OCI-LY1 (cell line): ENCODE measurements around the gene SLC9A6.

ENCODE experiments used
- H2AFZ ChIP-seq: fragments of 200-600 bp; sonication (generic), shearing (Covaris generic); 2 replicates; pipeline ENCODE4 v1.6.0; 2014; ENCODE audit warnings: antibody characterized with exemption, mild to moderate bottlenecking, low read length
- H3F3A ChIP-seq: fragments of 200-600 bp; sonication (generic), shearing (Covaris generic); 2 replicates; pipeline ENCODE4 v1.6.0; 2014; ENCODE audit warnings: mild to moderate bottlenecking, antibody characterized with exemption, low read length, moderate library complexity; ENCODE audit not compliant: insufficient read depth
- H3K27ac ChIP-seq: fragments of 200-600 bp; sonication (generic); 2 replicates; pipeline ENCODE4 v1.5.1; 2014; ENCODE audit warnings: low read length, mixed run types, mild to moderate bottlenecking, low read depth; ENCODE audit not compliant: poor library complexity, severe bottlenecking
- H3K27me3 ChIP-seq: fragments of 200-600 bp; sonication (generic); 2 replicates; pipeline ENCODE4 v1.6.0; 2014; ENCODE audit warnings: antibody characterized with exemption, mild to moderate bottlenecking, low read length, moderate library complexity; ENCODE audit not compliant: insufficient read depth
- H3K36me3 ChIP-seq: fragments of 200-600 bp; sonication (generic); 2 replicates; pipeline ENCODE4 v1.6.1; 2014; ENCODE audit warnings: mild to moderate bottlenecking, antibody characterized with exemption, low read length, moderate library complexity, mixed read lengths; ENCODE audit not compliant: insufficient read depth
- H3K4me1 ChIP-seq: fragments of 200-600 bp; sonication (generic); 2 replicates; pipeline ENCODE4 v1.5.1; 2014; ENCODE audit warnings: mild to moderate bottlenecking, low read length, moderate library complexity; ENCODE audit not compliant: insufficient read depth, severe bottlenecking
- H3K4me2 ChIP-seq: fragments of 200-600 bp; sonication (generic), shearing (Covaris generic); 2 replicates; pipeline ENCODE4 v1.6.1; 2014; ENCODE audit warnings: low read length
- H3K4me3 ChIP-seq: fragments of 200-600 bp; sonication (generic); 2 replicates; pipeline ENCODE4 v1.5.1; 2014; ENCODE audit warnings: low read length, low read depth, mild to moderate bottlenecking, mixed read lengths; ENCODE audit not compliant: poor library complexity, severe bottlenecking
- H3K79me2 ChIP-seq: fragments of 200-600 bp; shearing (Covaris generic); 2 replicates; pipeline ENCODE4 v1.6.1; 2016; ENCODE audit warnings: mixed run types, low read length, mixed read lengths; ENCODE audit not compliant: insufficient read depth
- H3K9ac ChIP-seq: fragments of 200-600 bp; sonication (generic), shearing (Covaris generic); 2 replicates; pipeline ENCODE4 v1.6.1; 2014; ENCODE audit warnings: mild to moderate bottlenecking, low read length, mixed read lengths
- H3K9me2 ChIP-seq: fragments of 200-600 bp; sonication (generic), shearing (Covaris generic); 2 replicates; pipeline ENCODE4 v1.6.1; 2014; ENCODE audit warnings: low read depth, mild to moderate bottlenecking, low read length, mixed read lengths
- H3K9me3 ChIP-seq: fragments of 200-600 bp; shearing (Covaris generic); 2 replicates; pipeline ENCODE4 v1.6.1; 2014; ENCODE audit warnings: low read length, mixed read lengths
- H4K20me1 ChIP-seq: fragments of 200-600 bp; sonication (generic), shearing (Covaris generic); 2 replicates; pipeline ENCODE4 v1.6.0; 2016; ENCODE audit warnings: mild to moderate bottlenecking, low read length; ENCODE audit not compliant: insufficient read depth
- EZH2 ChIP-seq: fragments of 200-600 bp; sonication (generic), shearing (Covaris generic); IDR thresholded peaks from 2 replicates; pipeline ENCODE4 v1.8.0; 2017; ENCODE audit warnings: borderline replicate concordance, mixed run types, mild to moderate bottlenecking, antibody characterized with exemption, low read length, moderate library complexity, mixed read lengths
- TF ChIP-seq, protein P1 (sequence below): fragments of 200-600 bp; sonication (generic), shearing (Covaris generic); IDR thresholded peaks from 2 replicates; pipeline ENCODE4 v1.5.1; 2017; ENCODE audit warnings: mild to moderate bottlenecking, antibody characterized with exemption, low read length, moderate library complexity, mixed read lengths

SLC9A6 gene

DNA sequence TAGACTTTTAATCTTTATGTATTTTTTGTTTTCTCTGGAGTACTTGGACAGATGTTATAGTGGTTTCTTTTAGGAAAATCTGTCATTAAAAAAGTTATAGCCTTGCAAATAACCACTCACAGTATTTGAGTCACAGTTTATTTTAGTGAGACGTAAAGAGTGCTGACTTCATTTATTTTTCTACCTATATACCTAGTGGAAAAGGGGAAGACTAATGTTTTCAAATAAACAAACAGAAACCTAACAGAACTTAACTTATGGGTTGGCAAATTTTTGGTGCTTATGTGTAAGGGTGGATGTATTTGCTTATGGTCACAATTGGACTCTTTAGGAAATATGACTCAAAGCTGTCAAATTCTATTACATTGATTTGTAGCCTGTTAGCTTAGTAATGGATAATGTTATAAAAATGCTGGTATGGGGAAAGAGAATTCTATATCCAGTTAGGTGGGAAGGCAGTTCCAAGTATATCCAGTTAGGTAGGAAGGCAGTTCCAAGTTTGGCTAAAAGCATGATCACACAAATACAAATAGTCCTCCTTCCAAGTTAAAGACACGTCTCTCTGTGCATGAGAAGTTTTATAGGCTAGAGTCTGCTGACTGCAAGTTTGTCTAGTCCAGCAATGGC, 61.9 kb downstream of the SLC9A6 start:
- Histone ChIP-seq H3K9me3 (no peaks in the 10 kb centered on the region), H3K36me3 (no peaks in the 10 kb centered on the region), H3K79me2 (no peaks in the 10 kb centered on the region), H3K27ac (no peak overlapping the region), H3K27me3 (no peaks in the 10 kb centered on the region), H2AFZ (no peak overlapping the region), H3K4me3 (no peak overlapping the region), H3K9ac (no peak overlapping the region), H4K20me1 (no peaks in the 10 kb centered on the region), H3K9me2 (no peaks in the 10 kb centered on the region), H3K4me1 (no peaks in the 10 kb centered on the region), H3K4me2 (no peak overlapping the region), H3F3A (no peaks in the 10 kb centered on the region)
- TF ChIP-seq EZH2 = no peak
- TF ChIP-seq, protein P1, sequence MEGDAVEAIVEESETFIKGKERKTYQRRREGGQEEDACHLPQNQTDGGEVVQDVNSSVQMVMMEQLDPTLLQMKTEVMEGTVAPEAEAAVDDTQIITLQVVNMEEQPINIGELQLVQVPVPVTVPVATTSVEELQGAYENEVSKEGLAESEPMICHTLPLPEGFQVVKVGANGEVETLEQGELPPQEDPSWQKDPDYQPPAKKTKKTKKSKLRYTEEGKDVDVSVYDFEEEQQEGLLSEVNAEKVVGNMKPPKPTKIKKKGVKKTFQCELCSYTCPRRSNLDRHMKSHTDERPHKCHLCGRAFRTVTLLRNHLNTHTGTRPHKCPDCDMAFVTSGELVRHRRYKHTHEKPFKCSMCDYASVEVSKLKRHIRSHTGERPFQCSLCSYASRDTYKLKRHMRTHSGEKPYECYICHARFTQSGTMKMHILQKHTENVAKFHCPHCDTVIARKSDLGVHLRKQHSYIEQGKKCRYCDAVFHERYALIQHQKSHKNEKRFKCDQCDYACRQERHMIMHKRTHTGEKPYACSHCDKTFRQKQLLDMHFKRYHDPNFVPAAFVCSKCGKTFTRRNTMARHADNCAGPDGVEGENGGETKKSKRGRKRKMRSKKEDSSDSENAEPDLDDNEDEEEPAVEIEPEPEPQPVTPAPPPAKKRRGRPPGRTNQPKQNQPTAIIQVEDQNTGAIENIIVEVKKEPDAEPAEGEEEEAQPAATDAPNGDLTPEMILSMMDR = no peak

DNA sequence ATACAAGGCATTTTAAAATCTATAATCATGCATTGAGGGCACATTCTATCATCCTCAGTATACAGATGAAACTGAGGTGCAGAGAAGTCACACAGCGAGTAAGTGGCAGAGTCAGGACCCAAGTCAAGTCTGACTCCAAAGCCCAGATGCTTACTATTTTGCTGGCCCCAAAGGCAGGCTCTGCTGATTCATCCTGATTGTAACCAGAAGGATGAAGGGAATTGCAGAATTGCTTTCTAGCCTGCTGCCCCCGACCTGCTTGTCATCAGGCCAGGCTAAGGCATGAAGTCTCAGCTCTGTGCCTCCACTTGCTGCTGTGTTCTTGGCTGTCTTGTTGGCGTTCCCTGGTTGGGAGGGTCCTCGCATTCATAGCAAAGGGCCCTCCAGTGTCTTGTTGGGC, 62.7 kb downstream of the SLC9A6 start:
- Histone ChIP-seq H3K4me3 (no peak overlapping the region), H3K36me3 (no peaks in the 10 kb centered on the region), H3K4me2 (no peak overlapping the region), H3K27me3 (no peaks in the 10 kb centered on the region), H3K9me2 (no peaks in the 10 kb centered on the region), H3K79me2 (no peaks in the 10 kb centered on the region), H3F3A (no peaks in the 10 kb centered on the region), H3K27ac (no peak overlapping the region), H3K4me1 (no peaks in the 10 kb centered on the region), H4K20me1 (no peaks in the 10 kb centered on the region), H3K9me3 (no peaks in the 10 kb centered on the region), H3K9ac (no peak overlapping the region), H2AFZ (no peak overlapping the region)
- TF ChIP-seq, protein P1 = no peak
- no peak for TF ChIP-seq EZH2

DNA sequence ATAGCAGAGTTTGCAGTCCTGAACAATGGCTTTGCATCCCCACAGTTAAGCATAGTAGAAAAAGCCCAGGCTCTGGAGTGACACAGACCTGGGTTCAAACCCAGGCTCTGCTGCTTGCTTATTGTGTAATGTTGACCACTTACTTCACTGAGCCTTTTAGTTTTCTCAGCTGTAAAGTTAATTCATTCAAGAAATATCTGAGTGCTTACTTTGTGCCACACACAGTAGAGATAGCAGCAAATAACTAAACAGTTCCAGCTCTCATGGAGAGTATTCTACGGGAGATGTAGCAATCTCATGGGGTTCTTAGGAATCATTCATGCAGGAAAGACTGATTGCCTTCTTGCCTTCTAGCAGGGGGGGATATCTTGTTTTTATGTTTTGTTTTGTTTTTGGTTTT, 63.2 kb downstream of the SLC9A6 start:
- H3K36me3 ChIP-seq = no peaks in the 10 kb centered on the region
- H3K9me2 ChIP-seq = no peaks in the 10 kb centered on the region
- H2AFZ ChIP-seq = no peak overlapping the region
- no peak overlapping the region for H3K4me3 ChIP-seq
- H3K9me3 ChIP-seq = no peaks in the 10 kb centered on the region
- H3K4me2 ChIP-seq = no peak overlapping the region
- no peak overlapping the region for H3K9ac ChIP-seq
- TF ChIP-seq, protein P1 = no peak
- no peak for TF ChIP-seq EZH2
- H4K20me1 ChIP-seq = no peaks in the 10 kb centered on the region
- no peaks in the 10 kb centered on the region for H3F3A ChIP-seq
- no peaks in the 10 kb centered on the region for H3K27me3 ChIP-seq
- H3K79me2 ChIP-seq = no peaks in the 10 kb centered on the region
- no peak overlapping the region for H3K27ac ChIP-seq
- H3K4me1 ChIP-seq = no peaks in the 10 kb centered on the region
